Natural killer cell (primary cell): ENCODE results near the gene ZDHHC14. TPM values are rescaled to one million over a fixed set of nuclear protein-coding genes. Genes with fewer than 3 reads are reported as not detected.

Experiments
- ATAC-seq, 3 donors: fragments of 150-1000 bp in 2 of 3; fragments of 200-7000 bp in 1 of 3; cut with Tn5 transposase; 1 replicate in 1 of 3; 2 replicates in 2 of 3; pipeline ENCODE4 v1.10.0; 2021; ENCODE audit warnings: mild to moderate bottlenecking in 2 of 3, moderate library complexity in 2 of 3
- DNase-seq, 2 donors: peaks; one replicate each; pipeline versions ENCODE4 v3.0.0 to v3.0.0-alpha.2; 2013 to 2021; ENCODE audit warnings: mixed read lengths in 1 of 2
- H3K27ac ChIP-seq: one replicate; pipeline ENCODE4 v1.5.1; 2013; ENCODE audit warnings: mild to moderate bottlenecking, low read length
- H3K27me3 ChIP-seq: one replicate; pipeline ENCODE4 v1.6.1; 2013; ENCODE audit warnings: low read length; ENCODE audit not compliant: control insufficient read depth, insufficient read depth
- H3K36me3 ChIP-seq: one replicate; pipeline ENCODE4 v1.6.1; 2013; ENCODE audit warnings: low read length; ENCODE audit not compliant: control insufficient read depth, insufficient read depth
- H3K4me1 ChIP-seq: one replicate; pipeline ENCODE4 v1.6.1; 2013; ENCODE audit warnings: low read length; ENCODE audit not compliant: control insufficient read depth, insufficient read depth
- H3K4me3 ChIP-seq: one replicate; pipeline ENCODE4 v1.5.1; 2013; ENCODE audit warnings: low read length
- H3K9me3 ChIP-seq: one replicate; pipeline ENCODE4 v1.6.1; 2013; ENCODE audit warnings: low read length; ENCODE audit not compliant: control insufficient read depth, insufficient read depth
- H3K27ac Mint-ChIP-seq, 2 donors: one replicate each; pipeline ENCODE4 v1.8.0; 2022; ENCODE audit warnings: mild to moderate bottlenecking in 2 of 2, mixed read lengths in 2 of 2, moderate library complexity in 1 of 2
- H3K27me3 Mint-ChIP-seq, 2 donors: one replicate each; pipeline ENCODE4 v1.8.0; 2022; ENCODE audit warnings: low read depth in 2 of 2, mixed read lengths in 2 of 2
- H3K36me3 Mint-ChIP-seq: one replicate; pipeline ENCODE4 v1.8.0; 2022; ENCODE audit warnings: mixed read lengths
- H3K4me1 Mint-ChIP-seq, 2 donors: one replicate each; pipeline ENCODE4 v1.8.0; 2022; ENCODE audit warnings: mixed read lengths in 2 of 2
- H3K4me3 Mint-ChIP-seq: one replicate; pipeline ENCODE4 v1.8.0; 2022; ENCODE audit warnings: mild to moderate bottlenecking, moderate library complexity, mixed read lengths
- H3K9me3 Mint-ChIP-seq, 2 donors: one replicate each; pipeline ENCODE4 v1.8.0; 2022; ENCODE audit warnings: mixed read lengths in 2 of 2
- WGBS: methylation state at CpG from one replicate; pipeline ENCODE4 v1.1.7; 2013; ENCODE audit warnings: missing lambda C conversion rate; ENCODE audit not compliant: insufficient coverage; 5-methylcytosine and 5-hydroxymethylcytosine counted together
- intact Hi-C: fragments of 100-400 bp; cut with micrococcal nuclease; formaldehyde crosslinking; loops from one replicate; pipeline ENCODE4 v1.14.2; 2022
- total RNA-seq, 4 donors: library from RNA; stranded (reverse); fragments of 120-200 nt in 1 of 4; gene quantifications; one replicate each; pipeline versions ENCODE4 v1.2.3 to v1.2.4, GENCODE V29; 2013 to 2022
- TF ChIP-seq, protein P1 (sequence below): fragments of 200-600 bp; IDR thresholded peaks from one replicate; pipeline ENCODE4 v1.8.0; 2022; ENCODE audit warnings: antibody characterized with exemption

The ZDHHC14 gene
- total RNA-seq, 3 donors from 2014 or later (not counting 1 experiment from before 2014, with no cell fraction given): 6.7 to 11.3 (median 10.6) TPM

GRCh38 chr6:157683707-157684106, 302.7 kb downstream of the ZDHHC14 start:
- no peaks in the 10 kb centered on the region for H3K4me1 Mint-ChIP-seq
- no peaks in the 10 kb centered on the region for H3K9me3 Mint-ChIP-seq
- Histone ChIP-seq H3K9me3 (no peaks in the 10 kb centered on the region), H3K36me3 (no peaks in the 10 kb centered on the region), H3K4me3 (no peak overlapping the region), H3K27ac (no peak overlapping the region), H3K4me1 (no peaks in the 10 kb centered on the region), H3K27me3 (no peaks in the 10 kb centered on the region)
- no peak overlapping the region for H3K4me3 Mint-ChIP-seq
- H3K36me3 Mint-ChIP-seq: no peaks in the 10 kb centered on the region
- intact Hi-C loops: no loop called here
- DNase-seq (no peak), ATAC-seq (no peak)
- TF ChIP-seq, protein P1, sequence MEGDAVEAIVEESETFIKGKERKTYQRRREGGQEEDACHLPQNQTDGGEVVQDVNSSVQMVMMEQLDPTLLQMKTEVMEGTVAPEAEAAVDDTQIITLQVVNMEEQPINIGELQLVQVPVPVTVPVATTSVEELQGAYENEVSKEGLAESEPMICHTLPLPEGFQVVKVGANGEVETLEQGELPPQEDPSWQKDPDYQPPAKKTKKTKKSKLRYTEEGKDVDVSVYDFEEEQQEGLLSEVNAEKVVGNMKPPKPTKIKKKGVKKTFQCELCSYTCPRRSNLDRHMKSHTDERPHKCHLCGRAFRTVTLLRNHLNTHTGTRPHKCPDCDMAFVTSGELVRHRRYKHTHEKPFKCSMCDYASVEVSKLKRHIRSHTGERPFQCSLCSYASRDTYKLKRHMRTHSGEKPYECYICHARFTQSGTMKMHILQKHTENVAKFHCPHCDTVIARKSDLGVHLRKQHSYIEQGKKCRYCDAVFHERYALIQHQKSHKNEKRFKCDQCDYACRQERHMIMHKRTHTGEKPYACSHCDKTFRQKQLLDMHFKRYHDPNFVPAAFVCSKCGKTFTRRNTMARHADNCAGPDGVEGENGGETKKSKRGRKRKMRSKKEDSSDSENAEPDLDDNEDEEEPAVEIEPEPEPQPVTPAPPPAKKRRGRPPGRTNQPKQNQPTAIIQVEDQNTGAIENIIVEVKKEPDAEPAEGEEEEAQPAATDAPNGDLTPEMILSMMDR: no peak
- no peak overlapping the region for H3K27ac Mint-ChIP-seq
- 96% methylated on average over 8 of the region's 8 CpGs for WGBS
- H3K27me3 Mint-ChIP-seq: peaks cover 0 to 3% of the 10 kb centered on the region in 2 donors

- 72% methylated on average over 12 of the region's 12 CpGs for WGBS
- no peak overlapping the region for H3K4me3 ChIP-seq
- Mint-ChIP-seq H3K36me3 (no peaks in the 10 kb centered on the region), H3K4me3 (no peak overlapping the region), H3K9me3 (no peaks in the 10 kb centered on the region), H3K27me3 (peaks cover 0 to 6% of the 10 kb centered on the region in 2 donors), H3K27ac (no peak overlapping the region), H3K4me1 (no peaks in the 10 kb centered on the region)
- intact Hi-C loops: no loop called here
- H3K27me3 ChIP-seq: no peaks in the 10 kb centered on the region
- no peaks in the 10 kb centered on the region for H3K36me3 ChIP-seq
- no peak overlapping the region for H3K27ac ChIP-seq
- TF ChIP-seq, protein P1: no peak
- no peaks in the 10 kb centered on the region for H3K4me1 ChIP-seq
- ATAC-seq (no peak), DNase-seq (no peak)
- H3K9me3 ChIP-seq: no peaks in the 10 kb centered on the region
Measured at GRCh38 chr6:157684620-157685299, 303.8 kb downstream of the ZDHHC14 start.

DNA sequence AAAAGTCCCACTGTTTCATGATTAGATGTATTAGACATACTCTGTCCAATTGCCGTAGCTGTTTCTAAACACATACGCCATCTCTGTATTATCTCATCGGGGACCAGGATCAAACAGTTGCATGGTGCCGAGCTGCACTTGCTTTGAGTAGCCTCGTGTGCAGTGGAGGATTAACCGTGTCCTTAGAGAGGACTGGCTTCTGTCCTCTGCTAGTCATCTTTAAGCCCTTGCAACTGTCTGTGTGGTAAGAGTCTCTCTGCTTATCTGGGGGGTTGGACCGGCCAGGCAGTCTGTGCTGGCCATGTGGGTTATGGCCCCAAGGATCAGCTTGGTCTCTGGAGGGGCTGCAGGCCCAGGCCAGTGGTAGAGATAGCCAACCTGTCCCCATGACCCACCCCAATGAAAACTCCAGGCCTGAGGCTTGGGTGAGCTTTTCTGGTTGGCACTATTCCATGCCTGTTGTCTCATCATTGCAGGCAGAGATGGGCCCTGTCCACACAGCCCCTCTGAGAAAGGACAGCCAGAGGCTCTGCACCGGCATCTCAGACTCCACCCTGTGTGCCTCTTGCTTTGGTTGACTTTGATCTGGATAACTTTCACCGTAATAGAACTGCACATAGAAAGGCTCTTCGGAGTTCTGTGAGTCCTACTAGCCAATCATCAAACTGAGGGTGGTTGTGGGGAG, 304.7 kb downstream of the ZDHHC14 start:
- Mint-ChIP-seq H3K4me1 (no peaks in the 10 kb centered on the region), H3K27ac (no peak overlapping the region), H3K36me3 (no peaks in the 10 kb centered on the region), H3K4me3 (no peak overlapping the region), H3K27me3 (peaks cover 0 to 9% of the 10 kb centered on the region in 2 donors), H3K9me3 (no peaks in the 10 kb centered on the region)
- 92% methylated on average over 10 of the region's 10 CpGs for WGBS
- H3K27ac ChIP-seq: no peak overlapping the region
- TF ChIP-seq, protein P1: no peak
- H3K4me3 ChIP-seq: no peak overlapping the region
- ATAC-seq (no peak), DNase-seq (no peak)
- intact Hi-C loops: no loop called here
- H3K36me3 ChIP-seq: no peaks in the 10 kb centered on the region
- no peaks in the 10 kb centered on the region for H3K9me3 ChIP-seq
- no peaks in the 10 kb centered on the region for H3K4me1 ChIP-seq
- H3K27me3 ChIP-seq: no peaks in the 10 kb centered on the region
